SIG-M5 (cell line): ENCODE results near the gene PPFIBP1.

Experiments used
- DNase-seq: peaks from one replicate; lab custom pipeline; 2025; lab: John Stamatoyannopoulos, UW

Gene PPFIBP1

DNA sequence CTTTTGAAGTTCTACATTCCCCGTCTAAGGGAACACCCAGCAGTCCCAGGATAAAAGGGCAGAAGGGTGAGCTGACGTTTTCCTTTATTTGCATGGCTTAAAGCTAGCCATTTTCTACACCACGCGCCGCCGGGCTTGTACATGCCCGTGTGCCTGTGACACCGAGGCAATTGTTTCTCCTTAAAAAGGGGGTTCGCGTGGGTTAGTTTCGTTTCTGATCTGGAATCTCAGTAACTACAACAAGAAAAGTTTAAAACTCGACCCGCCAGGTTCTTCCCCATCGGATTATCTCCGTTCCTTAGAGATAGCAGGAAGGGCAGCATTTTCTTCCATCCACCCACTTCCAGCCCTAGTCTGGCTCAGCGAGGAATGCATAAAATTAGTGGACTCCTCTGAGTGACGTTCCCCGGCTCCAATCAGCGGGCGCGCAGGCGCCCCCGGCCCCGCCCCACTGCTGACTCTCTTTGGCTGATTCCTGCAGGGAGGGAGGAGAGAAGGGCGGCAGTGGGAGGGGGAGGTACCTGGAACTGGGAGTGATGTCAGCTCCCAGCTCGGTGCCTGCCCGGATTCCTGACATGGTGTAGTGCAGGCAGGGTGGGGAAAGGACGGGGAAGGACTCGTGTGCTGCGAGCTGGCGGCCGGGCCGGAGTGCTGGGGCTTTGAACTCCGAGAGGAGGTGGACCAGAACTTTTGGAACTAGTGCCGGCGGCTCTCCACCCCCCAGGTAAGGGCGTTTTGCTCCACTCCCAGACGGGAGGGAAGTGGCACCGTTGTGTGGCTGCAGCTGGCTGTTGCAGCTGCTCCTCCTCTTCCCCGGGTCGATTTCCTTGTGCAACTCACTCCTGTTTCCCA, at the start of gene PPFIBP1:
PPFIBP1 (plus strand) TSS at position 565 of the 852 bp plus-strand sequence. CDS start 109,191 bp downstream, outside the sequence.
- peak; percentile 84 for DNase-seq

DNA sequence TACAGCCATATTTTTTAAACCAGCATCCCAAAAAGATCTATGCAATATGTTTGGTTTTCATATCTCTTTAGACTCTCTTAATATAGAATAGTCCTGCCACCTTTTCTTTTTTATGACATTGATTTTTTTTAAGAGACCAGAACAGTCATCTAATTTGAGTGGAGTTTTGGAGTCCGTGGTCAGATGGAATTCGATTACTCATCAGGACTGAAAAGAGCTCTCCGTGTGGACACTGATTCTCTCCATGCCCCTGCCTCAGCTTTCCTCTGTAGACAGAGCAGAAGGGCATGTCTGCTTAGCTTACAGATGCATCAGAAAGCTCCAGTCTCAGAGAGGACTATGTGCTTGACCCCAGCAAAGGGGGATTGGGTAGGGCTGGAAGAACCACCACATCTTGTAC, 49.7 kb upstream of the PPFIBP1 start:
- DNase-seq = no peak

DNA sequence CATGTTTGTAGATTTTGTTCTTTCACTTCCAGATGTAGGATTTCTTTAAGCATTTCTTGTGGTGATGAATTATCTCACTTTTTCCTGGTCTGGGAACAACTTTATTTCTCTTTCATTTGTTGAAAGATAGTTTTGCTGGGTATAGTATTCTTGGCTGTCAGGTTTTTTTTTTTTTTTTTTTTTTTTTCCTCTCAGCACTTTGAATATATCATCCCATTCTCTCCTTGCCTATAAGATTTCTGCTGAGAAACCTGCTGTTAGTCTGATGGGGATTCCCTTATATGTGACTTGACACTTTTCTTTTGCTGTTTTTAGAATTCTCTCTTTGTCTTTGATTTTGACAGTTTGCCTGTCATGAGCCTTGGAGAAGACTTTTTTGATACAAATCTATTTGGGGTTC, 47.0 kb upstream of the PPFIBP1 start:
- DNase-seq = no peak

GRCh38 chr12:27478949-27479348, 45.1 kb upstream of the PPFIBP1 start:
- DNase-seq = no peak

- no peak for DNase-seq
Observed at GRCh38 chr12:27480016-27480415, 44.0 kb upstream of the PPFIBP1 start.

GRCh38 chr12:27486961-27487360, 37.0 kb upstream of the PPFIBP1 start:
- DNase-seq = no peak

DNA sequence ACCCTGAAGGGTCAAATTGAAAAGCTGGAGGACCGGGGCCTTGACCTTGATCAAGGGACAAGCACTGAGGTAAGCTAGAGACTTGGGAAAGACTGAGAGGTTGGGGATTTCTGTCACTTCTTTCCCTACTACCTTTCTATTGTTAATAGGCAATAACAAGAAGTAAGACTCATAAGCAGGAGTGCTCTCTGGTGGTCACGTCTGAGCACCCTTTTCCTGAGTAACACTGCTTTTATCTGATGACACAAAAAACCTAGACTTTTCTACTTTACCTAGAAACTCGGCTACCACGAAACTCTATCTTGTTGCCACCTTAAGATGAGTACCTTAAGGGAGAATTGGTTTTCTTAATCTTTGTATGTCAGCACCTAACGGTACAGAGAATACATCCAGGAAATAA, 35.5 kb upstream of the PPFIBP1 start:
- no peak for DNase-seq

DNA sequence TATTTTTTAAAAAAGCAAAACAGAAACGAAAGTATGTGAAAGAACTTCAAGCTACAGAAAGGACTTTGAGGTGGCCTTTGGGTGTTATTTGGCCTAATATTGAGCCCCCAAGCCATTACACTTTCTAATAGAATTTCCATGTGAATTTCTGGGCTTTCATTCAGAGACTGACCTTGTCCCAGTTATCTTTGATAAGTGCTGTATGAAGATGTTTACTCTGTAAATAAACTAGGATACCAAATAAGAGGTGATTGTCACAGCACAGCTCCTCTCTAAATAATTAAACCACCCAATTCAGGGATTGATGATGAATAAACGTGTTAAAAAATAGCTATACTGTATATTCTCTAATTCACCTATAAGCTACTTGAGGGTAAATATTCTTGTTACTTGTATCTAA, 32.8 kb upstream of the PPFIBP1 start:
- DNase-seq = no peak

GRCh38 chr12:27493260-27493940, 30.6 kb upstream of the PPFIBP1 start:
- DNase-seq = no peak

DNA sequence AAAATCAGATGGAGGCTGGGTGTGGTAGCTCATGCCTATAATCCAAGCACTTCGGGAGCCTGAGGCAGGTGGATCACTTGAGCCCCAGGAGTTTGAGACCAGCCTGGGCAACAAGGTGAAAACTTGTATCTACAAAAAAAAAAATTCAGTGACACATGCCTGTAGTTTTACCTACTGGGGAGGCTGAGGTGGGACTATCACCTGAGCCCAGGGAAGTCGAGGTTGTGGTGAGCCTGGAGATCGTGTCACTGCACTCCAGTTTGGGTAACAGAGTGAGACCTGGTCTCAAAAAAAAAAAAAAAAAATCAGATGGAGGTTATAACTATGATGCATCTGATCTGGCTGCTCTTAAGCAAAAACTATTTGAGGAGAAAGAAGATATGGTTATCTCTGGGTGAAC, 26.6 kb upstream of the PPFIBP1 start:
- DNase-seq = no peak

DNA sequence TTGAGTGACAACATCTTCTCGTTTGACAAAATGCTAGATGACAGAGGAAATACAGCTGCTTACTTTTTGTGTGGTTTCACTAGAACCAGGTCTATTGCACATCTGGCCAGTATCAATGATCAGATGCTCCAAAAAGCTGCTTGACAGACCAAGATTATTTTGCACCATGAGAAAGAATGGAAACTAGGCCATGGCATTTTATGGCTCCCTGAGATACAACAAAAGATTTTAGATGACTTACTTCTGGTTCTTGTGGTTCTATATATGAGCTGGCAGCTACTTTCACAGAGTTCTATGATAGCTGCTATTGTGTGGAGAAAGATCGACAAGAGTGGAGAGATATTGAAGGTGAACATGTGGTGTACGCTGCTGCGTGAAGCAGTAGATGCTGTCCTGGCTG, 25.9 kb upstream of the PPFIBP1 start:
- no peak for DNase-seq

GRCh38 chr12:27498761-27499160, 25.2 kb upstream of the PPFIBP1 start:
- DNase-seq = no peak

DNA sequence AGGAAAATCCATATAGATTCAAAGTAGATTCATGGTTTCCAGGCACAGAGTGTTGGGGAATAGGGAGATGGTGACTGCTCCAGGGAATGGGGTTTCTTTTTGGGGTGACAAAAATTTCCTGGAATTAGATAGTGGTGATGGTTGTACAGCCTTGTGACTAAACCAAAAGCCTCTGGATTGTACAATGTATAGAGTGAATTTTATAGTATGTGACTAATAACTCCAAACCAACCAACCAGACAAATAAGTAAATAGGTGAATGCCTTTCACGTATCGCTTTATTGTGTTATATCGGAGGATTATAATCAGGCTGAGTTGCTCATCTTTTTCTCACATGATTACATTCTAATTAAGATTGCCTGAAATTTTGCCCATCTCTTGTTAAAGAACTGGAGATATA, 24.6 kb upstream of the PPFIBP1 start:
- no peak for DNase-seq

DNA sequence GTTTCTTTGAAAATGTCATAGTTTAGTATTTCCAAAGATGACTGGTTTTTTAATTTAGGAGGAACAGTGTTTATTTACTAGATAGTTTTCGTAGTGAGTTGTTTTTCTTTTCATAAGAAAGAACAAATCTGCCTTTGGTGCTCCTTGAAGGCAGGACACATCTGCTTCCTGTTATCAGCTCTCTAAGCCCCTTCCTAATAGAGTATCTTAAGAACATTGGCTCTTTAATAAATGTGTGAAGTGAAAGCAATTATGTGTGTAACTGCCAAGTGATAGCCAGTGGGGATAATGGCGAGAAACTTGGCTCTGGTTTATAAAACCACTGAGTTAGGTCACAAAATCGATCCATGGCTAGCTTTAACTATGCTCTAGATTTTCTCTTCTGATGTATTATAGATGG, 23.5 kb upstream of the PPFIBP1 start:
- no peak for DNase-seq

DNA sequence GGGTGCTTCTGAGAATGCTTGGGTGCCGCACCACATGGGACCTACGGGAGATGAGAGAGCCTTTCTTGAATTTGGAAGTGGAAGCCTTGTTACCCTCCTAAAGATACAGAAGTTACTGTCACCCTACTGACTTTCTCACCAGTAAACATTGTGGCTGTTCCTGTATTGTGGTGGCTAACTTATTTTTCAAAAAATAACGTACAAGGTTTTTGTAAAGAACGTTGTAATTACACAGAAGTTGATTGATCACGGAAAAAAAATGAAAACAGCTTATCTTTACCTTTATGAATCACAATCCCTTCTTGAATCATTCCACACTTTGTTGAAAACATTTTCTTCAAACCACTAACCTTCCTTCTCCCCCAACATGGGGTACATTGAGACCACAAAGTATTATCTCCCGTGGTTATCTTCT, 22.0 kb upstream of the PPFIBP1 start:
- DNase-seq = no peak

DNA sequence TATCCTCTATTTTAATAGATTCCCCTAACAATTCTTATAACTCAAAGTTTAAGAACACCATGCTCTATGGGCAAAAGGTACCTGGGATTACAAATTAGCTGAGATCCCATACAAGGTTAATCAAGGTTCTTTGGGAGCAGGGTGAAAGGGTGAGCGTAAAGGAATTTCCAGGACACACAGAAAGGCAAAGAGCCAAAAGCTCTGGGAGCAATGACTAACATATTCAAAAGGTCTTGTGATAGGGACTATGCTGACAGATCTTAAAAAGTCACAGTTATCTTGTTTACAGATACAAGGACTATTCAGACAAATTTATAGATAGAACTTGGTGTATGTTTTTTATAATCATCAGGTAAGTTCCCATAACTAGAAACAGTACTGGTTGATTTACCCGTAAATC, 19.5 kb upstream of the PPFIBP1 start:
- DNase-seq = no peak

DNA sequence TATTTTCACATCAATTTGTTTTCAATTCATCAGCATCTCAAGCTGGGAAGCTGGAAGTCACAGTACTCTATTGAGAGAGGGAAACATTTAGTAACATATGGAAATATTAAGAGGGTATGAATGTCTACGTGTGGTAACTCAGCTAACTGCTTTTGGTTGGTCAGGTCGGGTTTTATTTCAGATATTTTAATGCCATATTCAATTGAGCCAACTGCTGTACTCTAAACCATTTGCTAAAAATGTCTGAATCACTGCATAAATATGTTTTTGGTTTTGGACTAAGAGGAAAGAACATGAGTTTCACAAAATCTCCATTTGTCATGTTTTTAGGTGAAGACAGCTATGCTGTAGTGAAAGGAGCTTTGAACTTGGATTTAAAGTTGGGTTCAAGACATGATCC, 18.9 kb upstream of the PPFIBP1 start:
- DNase-seq = no peak

- DNase-seq = no peak
Observed at GRCh38 chr12:27505761-27506160, 18.2 kb upstream of the PPFIBP1 start.

- DNase-seq = no peak
Observed at GRCh38 chr12:27506645-27507189, 17.3 kb upstream of the PPFIBP1 start.

- no peak for DNase-seq
Observed at GRCh38 chr12:27508736-27509431, 15.1 kb upstream of the PPFIBP1 start.

DNA sequence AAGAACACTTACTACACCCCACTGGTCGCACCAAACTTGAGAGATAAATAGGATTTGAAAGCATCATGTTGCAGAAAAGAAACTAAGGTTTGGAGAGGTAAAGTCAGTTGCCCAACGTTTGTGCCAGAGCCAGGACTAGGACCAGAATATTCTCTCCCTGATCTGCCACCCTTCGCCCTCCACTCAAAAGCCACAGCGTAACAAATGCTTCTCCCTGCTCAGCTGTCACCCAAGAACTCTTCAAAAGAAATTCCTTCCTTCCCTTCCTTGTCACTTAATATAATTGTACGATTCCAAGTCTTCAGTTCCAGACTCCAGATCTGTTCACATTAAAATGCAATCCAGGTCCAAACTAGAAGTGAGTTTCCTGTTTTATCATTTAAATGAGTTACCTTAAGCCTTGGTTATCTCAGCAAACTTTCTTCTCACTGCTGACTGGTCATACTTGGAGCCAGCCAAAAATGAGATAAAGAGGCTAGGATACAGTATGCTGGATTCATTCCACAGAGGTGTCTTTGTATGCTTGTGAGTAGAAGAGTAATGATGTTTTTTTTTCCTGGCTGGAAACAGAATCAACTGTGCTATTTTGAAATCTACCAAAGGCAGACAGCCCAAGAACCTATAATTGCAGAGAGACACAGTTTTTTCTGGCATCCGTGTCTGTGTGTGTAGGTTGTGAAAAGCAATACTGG, 12.8 kb upstream of the PPFIBP1 start:
- DNase-seq = no peak

- no peak for DNase-seq
Observed at GRCh38 chr12:27511723-27512045, 12.3 kb upstream of the PPFIBP1 start.
